Measurements from ENCODE around the gene ANKS1A.

- TF ChIP-seq CTCF (IDR thresholded peaks at IDR 0.05) (no peak), POLR2A (IDR thresholded peaks at IDR 0.05) (no peak)
Observed at GRCh38 chr6:34852406-34853085, 36.5 kb upstream of the ANKS1A start.
